GM04504 (cell line): ENCODE measurements around the gene TRERF1.
A peak's percentile ranks its signal among the peaks of the same experiment; 100 is the strongest.
"Not testable (repeated sequence)": the region's sequence is repeated elsewhere in the genome, so short reads cannot be mapped to it uniquely, and the experiment has no call there.

Experiments used
- DNase-seq: peaks from one replicate; pipeline ENCODE4 v3.0.0-alpha.2; 2012; ENCODE audit warnings: low read depth

Gene TRERF1

DNA sequence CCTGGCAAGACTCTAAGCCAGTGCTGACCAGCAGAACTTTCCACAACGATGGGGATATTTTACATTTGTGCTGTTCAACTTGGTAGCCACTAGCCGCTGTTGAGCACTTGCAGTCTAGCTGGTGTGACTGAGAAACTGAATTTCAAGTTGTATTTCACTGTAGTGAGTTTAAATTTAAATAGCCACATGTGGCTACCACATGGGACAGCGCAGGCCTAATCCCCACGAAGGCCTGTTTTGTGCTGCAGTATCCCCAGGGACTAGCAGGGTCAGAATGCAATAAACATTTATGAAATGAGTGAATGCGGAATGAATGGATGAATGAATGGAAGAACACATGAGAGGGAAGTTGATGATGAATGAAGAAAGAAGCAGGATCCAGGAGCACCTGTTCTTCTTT lies 115.8 kb downstream of the TRERF1 start:
- DNase-seq = peak; percentile 30

DNA sequence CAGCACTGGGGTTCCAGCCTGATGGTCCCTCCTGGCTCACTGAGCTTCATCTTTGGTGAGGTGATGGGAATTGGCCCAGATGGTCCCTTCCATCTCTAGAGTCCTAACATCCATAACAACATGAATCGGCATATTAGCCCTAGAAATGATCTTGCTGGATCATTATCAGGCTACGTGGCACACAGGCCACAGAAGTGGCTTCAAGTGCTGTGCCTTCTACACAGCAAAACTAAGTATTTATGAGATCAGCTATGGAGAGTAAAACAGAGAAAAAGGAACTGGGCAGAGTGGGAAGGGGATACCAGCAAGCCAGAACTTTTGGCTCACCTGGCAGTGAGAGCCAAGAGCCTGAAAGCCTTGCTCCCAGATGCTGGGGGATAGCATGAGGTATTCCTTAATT lies 116.9 kb downstream of the TRERF1 start:
- no peak for DNase-seq

DNA sequence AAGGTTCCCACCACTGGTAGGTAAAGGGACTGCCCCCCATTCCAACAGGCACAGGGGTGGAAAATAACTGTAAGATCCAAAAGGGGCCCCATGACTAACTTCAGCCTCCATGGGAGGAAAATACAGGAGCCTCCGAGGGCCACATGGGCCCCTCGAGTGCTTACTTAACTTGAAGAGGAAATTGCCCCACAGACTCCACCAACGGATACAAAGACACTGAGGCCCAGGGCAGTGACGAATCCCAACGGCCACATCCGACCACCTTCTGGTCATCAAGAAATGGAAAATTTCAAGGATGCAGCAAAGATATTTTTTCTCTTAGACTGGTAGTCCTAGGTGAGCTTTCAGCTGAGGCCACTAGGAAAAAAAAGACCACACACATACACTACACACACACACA lies 118.1 kb downstream of the TRERF1 start:
- no peak for DNase-seq

DNA sequence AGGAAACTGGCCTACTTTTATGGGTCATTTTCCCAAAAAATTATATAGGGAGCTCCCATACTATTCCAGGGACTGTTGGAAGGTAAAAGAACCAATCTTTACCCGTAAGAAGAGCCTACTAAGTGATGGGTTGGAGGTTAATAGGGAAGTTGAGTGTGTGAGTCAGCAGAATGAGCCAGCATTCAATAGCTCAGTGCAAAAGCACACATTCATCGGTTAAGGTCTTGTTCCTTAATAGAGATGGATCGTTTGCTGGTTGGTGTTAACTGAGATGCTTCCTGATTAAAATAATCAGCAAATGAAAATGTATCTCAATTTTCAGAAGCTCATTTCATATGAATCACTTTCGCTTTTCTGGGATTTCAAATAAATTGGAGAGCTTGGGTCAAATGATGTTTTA lies 118.8 kb downstream of the TRERF1 start:
- DNase-seq = no peak

DNA sequence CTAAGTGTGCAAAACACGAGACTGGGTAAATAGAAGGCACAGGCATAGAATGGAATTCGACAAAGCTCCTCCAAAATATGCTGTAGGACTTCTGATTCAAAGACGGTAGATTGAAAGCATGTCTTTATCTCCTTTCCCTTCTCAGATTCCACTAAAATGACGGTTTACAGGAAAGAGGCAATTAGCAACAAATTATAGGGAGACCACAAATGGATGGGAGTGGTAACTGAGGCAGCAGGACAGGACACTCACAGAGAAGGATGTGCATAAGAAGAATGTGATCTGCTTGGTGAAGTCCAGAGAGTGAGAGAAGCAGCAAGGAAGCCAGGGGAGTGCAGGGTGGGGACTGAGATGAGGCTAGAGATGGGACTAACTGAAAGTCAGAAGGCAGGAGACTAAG lies 120.7 kb downstream of the TRERF1 start:
- DNase-seq = no peak

DNA sequence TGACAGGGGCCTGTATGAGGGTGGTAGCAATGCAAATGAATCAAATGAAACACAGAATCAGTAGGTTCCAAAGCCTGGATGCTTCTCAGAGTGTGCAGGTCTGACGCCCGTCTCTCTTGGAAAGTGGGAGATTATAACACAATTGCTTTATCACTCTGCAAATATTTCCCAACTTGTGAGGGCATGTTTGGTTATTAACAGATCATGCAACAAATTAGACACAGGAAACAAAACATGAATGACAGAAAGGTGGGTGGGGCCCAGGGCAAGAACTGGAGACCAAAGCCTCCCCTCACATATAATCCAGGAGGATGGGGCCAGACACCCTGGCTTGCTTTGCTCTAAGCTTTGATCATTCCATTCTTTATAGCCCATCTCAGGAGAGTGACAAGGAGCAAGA lies 125.5 kb downstream of the TRERF1 start:
- no peak for DNase-seq

DNA sequence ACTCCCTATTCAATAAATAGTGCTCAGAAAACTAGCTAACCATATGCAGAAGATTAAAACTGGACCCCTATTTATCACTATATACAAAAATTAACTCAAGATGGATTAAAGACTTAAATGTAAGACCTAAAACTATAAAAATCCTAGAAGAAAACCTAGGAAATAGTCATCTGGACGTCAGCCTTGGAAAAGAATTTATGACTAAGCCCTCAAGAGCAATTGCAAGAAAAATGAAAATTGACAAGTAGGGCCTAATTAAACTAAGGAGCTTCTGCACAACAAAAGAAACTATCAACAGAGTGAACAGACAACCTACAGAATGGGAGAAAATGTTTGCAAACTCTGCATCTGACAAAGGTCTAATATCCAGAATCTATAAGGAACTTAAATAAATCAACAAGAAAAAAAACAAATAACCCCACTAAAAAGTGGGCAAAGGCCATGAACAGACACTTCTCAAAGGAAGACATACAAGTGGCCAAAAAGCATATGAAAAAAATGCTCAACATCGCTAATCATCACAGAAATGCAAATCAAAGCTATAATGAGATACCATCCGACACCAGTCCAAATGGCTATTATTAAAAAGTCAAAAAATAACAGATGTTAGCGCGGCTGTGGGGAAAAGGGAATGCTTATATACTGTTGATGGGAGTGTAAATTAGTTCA lies 126.9 kb downstream of the TRERF1 start:
- DNase-seq = not testable (repeated sequence)

DNA sequence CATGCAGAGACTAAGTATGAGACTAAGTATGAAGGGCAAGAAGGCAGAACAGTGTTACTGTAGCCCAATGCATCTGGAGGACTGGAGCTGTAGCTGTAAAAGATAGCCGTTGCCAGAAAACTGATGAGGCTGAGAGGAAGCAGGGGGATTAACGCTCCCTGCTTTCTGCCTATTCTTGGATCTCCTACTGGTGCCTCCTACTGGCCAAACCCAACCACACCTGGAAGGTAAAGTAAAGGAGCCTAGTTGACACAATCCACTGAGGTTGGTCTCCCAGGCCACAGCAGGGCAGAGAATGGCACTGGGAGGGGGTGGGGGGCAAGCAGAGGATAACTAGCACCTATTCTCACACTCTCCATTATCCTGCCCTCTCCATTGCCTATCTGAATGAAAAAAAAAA lies 129.1 kb downstream of the TRERF1 start:
- DNase-seq = no peak

DNA sequence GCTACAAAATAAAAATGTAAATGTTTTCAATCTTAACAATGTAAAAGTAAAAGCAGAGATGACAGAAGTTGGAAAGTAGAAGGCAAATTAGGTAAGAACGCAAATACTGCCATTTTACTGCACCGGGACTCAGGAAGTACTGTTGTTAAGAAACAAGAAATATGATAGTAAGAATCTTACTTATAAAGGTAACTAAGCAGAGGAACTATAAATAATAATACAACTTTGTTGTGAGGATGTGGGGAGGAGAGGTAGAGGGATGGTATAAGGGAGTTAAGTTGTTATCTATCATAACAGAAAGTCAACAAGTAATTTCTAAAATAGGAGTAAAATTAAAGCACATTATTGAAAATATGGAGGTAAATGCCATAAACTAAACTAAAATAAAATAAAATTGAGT lies 129.8 kb downstream of the TRERF1 start:
- no peak for DNase-seq

DNA sequence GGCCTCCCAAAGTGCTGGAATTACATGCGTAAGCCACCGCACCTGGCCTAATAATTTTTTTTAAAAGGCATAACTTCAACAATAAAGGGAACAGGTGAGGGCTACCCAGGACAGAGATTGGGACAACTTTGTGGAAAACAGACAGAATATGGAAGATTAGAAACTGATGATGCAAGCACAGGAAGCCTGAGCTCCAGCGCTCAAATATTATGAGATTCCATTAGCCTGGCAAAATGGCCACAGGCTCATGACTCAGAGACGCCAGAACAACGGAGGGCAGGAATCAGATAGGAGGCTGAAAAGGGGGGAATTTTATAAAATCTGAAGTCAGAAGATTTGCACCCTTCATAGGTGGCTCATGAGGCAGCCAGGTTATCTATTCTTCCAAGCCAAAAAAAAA lies 131.0 kb downstream of the TRERF1 start:
- DNase-seq = no peak

DNA sequence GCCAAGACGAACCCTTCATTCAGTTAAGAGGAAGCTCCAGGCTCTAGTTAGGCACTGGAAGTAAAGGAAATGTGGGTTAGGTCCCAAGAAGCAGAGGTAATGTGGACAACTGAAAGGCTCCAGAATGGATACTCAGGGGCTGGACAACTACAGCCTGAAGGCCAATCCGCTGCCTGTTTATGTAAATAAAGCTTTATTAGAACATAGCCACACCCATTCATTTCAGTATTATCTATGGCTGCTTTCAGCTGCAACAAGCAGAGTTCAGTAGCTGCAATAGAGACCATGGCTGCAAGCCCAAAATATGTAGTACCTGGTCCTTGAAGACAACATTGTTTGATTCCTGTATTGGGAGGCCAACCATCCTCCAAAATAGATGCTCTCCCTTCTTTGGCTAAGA lies 133.2 kb downstream of the TRERF1 start:
- no peak for DNase-seq

DNA sequence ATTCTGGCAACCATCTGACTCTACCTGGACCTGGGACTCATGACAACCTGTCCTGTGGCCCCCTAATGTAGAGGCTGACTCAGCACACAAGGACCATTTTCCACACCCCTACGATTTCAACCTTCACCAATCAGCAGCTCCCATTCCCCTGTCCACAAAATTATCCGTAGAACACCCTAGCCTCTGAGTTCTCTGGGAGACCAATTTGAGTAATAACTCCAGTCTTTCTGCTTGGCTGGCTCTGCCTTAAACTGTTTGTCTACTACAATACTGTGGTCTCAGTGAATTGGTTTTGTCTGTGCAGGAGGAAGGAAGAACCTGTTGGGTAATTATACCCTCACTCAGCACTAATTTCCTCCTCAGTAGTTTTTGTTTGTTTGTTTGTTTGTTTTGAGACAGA lies 134.7 kb downstream of the TRERF1 start:
- no peak for DNase-seq

DNA sequence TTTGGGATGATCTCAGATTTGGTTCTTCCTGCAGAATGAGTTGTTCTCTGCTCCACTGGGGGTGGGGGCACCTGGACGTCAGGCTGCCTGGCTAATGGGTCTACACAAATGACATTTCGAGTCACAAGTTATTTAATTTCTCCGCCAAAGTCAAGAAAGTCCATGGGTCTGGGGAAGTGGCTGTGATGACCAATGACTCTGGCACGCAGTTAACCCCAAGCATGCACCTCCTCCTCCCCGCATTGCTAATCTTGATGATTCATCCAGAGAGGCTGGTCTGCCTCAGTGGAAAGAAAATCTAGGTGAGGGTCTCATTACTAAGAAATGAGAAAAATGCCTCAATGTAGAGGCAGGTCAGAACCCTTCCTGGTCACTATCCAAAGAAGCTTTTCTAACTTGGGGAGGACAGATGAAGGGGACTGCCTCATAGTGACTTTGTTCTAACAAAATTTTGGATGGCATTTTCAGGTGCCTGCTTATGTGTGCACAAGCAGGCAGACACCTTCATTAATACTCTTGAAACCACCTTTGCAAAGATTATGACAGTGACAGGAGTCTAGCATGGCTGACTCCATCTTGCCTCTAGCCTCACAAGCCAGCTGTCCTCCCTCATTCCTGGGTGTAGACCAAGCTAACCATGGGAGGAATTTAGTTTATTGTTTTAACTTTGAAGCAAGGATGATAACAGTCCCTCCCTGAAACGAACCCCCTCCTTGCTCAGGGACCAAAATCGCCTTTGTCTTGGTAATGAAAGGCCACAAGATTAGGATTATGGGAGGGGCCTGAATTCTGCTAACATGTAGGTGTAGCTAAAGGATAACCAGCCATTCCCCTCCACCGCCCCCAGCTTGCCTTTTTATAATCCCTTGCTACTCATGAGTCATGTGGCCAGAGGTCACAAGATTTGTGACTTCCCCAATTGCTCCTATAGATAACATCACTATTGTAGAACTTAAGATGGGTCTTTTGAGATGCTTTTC lies 135.4 kb downstream of the TRERF1 start:
- peak; percentile 90 for DNase-seq

DNA sequence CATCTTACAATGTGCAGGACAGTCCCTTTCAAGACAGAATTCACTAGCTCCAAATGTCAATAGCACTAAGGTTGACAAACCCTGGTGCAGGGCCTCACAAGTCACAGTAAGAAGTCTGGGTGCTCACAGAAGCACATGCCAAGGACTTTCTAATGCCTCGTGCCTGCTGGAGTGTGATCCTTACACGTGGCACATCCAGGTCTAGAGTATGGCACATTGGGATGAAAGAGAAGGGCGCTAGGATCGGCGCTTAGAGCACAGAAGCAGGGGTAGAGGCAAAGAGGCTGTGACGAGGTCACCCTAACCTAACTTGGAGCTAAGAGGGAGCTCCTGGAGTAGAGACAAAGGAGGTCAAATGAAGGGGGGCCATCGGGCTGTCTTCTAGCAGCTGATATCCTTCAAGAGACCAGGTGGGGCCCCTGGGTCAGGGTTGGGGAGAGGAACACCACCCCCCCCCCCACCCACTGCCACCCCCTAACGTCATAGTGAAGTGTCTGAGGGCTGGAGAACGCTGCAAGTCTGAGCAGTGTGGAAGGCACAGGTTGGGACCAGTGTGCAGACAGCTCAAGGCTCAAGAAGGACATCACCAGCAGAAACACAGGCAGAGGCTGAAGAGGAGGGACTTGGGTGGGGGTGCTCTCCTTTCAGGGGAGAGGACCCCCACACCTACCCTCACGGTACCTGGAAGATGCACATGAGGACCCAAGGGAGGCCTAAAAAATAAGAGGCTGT lies 136.3 kb downstream of the TRERF1 start:
- DNase-seq = no peak

DNA sequence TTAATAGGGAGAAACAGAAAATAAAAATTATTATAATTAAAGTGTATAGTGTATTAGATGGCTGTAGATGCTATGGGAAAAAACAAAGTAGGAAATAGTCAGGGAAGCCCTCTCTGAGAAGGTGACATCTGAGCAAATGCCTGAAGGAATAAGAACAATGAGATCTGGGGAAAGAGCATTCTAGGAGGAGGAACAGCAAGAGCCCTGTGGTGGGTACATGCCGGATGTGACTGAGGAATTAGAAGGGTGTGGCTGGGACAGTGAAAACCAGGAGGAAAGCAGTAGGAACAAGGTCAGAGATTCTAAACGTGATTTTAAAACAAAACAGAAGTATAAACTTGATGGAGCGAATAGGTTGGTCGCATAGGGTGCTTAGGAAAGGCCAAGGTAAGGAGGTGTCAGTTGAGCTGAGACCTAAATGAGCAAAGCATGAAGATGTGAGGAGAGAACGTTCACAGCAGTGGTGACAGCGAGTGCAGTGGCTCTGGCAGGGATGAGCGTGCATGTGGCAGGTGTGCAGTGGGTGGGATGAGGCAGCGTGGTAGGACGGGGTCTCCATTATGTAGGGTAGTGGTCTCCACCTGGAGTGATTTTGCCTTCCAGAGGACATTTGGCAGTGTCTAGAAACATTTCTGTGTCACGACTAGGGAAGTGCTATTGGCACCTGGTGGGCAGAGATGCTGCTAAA lies 137.0 kb downstream of the TRERF1 start:
- DNase-seq = no peak

DNA sequence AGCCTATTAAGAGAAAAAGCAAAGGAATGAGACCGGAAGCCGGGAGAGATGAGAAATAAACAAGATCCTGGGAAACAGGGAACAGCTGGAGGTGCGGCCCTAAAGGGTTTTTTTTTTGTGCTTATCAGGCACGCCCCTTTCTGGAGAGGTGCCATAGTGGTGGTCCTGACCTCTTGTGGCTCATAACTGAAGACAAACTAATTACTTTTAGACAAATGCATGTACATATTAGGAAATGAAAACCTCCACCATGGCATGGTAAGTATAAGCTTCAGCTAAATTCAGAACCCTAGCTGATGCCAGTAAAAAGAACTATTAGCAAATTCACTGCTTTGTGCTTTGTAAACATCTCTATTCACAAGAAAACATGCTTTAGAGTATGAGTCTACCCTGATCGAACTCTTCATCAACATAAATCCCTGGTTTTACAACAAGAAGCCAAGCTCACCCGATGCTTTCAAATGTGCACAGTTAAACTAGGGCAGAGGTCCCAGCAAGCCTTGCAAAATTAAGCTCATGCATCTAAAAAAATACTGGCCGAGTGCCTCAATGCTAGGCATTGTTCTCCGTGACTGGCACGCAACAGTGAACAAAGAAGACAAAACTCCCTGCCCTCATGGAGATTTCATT lies 137.7 kb downstream of the TRERF1 start:
- DNase-seq = no peak

DNA sequence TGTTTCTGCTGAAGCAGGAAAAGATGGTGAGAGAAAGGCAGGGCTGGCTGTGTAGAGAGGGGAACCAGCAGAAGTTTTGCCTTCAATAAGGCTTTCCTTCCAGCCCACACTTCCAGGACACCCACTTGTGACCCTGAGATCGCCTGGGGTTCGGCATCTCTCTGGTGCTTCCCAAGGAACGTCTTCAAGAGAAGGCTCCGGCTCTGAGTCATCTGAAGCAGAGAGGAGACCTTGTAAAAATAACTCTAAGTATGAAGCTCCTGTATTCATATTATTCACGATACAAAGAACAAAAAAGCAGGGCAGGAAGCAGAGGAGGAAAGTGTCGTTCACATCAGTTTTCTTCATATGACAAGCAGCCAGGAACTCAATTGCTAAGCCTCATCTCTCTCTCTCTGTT lies 138.7 kb downstream of the TRERF1 start:
- DNase-seq = no peak

DNA sequence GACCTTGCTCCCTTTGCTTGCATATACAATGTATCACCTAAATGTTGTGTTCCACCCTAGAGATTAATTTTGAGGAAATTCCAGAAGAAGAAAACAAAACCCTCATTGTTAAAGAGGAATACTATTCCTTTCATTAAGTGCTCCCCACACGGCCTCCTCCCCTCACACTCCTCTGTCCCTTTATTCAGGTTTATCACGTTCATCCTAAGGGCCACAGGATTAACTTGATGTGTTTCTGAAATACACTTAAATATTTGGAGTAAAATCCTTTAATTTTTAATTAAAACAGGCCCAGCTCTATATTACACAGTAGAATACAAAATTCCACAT lies 144.6 kb downstream of the TRERF1 start:
- no peak for DNase-seq

DNA sequence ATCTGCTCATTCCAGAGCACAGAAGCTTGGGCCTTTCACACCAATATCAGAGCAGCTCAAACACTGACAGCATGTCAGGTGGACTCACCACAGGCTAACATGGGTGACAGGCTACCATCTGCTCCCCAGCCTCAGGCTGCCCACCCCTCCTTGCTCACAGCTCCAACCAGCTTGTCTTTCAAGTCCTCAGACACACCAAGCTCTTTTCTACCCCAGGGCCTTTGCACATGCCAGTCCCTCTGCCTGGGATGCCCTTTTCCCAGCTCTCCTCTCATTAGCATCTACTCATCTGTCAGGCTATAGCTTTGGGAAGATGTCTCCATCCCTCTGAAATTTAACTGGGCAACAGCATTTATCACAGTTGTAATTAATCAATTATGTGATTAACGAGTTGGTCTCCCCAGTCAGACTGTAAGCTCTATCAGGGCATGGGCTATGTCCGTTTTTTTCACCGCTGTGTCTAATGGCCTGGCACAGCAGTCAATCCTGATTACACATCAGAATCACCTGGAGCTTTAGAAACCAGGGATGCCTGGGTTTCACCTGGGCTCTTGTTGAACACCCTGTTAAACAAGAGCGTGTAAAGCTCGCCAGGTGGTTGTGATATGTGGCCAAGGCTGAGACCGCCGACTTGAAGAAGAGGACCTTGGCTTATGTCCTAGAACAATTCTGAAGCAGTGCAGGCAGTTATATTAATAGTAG lies 145.1 kb downstream of the TRERF1 start:
- DNase-seq = no peak

DNA sequence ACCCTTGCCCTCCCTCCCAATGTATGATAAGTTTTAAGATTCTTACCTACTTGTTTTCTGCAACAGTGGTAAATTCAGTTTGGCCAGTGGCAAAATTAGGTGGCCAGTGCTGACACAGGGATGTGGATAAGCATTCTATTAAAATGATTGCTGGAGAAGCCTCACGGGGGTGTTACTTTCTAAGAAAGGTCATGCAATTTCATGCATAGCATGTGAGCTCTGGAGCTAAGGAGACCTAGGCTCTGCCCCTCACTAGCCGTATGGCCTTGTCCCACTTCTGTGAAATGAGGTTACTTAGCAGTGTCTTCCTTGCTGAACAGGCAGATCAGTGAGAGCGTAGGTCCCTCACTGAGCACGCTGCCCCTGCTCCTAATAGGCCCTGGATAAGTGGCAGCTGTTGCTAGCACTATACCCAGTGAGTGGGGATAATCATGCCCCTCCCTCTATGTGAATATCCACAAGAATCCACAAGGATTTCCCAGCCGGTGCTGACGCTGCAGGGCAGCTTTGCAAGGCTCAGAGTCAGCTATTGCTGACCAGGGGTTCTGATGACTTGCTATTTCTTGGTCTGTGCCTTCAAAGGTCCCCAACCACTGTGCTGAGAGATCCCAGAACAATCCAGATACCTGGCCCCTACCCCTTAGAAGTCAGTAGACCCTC lies 147.5 kb downstream of the TRERF1 start:
- no peak for DNase-seq

DNA sequence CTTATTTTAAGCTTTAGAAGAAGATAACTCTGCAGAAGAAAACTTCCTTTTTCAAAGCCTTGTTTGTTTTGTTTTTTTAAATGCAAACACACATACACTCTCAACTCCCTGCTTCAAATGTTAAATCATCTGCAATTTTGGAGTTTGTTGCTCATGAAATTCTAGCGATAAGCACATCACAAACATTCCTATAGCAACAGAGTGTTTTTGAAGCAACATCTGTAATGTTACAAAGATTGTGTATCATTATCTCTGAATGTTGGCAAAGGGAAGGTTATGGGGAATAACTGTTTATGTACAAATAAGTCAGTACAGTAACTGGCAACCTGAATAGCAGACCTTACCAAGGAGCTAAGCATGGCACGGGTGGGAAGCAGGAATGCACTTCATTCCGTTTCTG lies 149.3 kb downstream of the TRERF1 start:
- DNase-seq = no peak
